GM12873 (cell line): ENCODE results near the gene ING2.

Experiments used
- CTCF ChIP-seq: IDR thresholded peaks from 2 replicates; pipeline ENCODE4 v1.5.1; 2012; ENCODE audit warnings: low read depth, mild to moderate bottlenecking, moderate library complexity, low read length, control low read depth; ENCODE audit not compliant: insufficient read depth; ENCODE audit errors: missing control alignments

The ING2 gene

GRCh38 chr4:183506389-183506735, 1.5 kb downstream of the ING2 start:
- no peak for TF ChIP-seq CTCF

- no peak for TF ChIP-seq CTCF
Measured at GRCh38 chr4:183507925-183508696, 3.3 kb downstream of the ING2 start.

- no peak for TF ChIP-seq CTCF
Measured at GRCh38 chr4:183508697-183509335, 4.0 kb downstream of the ING2 start.

GRCh38 chr4:183515411-183515810, 10.6 kb downstream of the ING2 start:
- no peak for TF ChIP-seq CTCF

GRCh38 chr4:183517194-183517593, 12.3 kb downstream of the ING2 start:
- no peak for TF ChIP-seq CTCF

- TF ChIP-seq CTCF, result no peak
Measured at GRCh38 chr4:183517781-183518180, 12.9 kb downstream of the ING2 start.

GRCh38 chr4:183522821-183523220, 18.0 kb downstream of the ING2 start:
- TF ChIP-seq CTCF, result no peak
